T-cell (primary cell): Measurements from ENCODE around the gene ATF7IP. TPM values are rescaled to one million over a fixed set of nuclear protein-coding genes. Genes with fewer than 3 reads are reported as not detected.

ENCODE experiments used
- ATAC-seq, 4 experiments: fragments of 200-7000 bp in 3 of 4; fragments of 150-1000 bp in 1 of 4; cut with Tn5 transposase; replicated peaks in 1 of 4; 1 replicate in 3 of 4; 2 replicates in 1 of 4; pipeline ENCODE4 v1.10.0; 2021; ENCODE audit warnings: moderate library complexity in 3 of 4, mild to moderate bottlenecking in 2 of 4, moderate number of reproducible peaks in 1 of 4
- CTCF ChIA-PET, 2 donors: fragments of 300-600 bp; sonication (Branson Sonifier 250); formaldehyde crosslinking; loops; one replicate each; lab custom pipeline; 2022; ENCODE audit warnings: antibody characterized with exemption in 2 of 2; lab: Charles Lee
- POLR2A ChIA-PET, 2 donors: fragments of 300-600 bp; sonication (Branson Sonifier 250); formaldehyde crosslinking; loops; one replicate each; lab custom pipeline; 2022; ENCODE audit warnings: antibody characterized with exemption in 2 of 2; lab: Charles Lee
- DNase-seq, 35 experiments: peaks; one replicate each; pipeline versions ENCODE4 v3.0.0 to v3.0.0-alpha.2; 2013 to 2023
- H3K27ac ChIP-seq: one replicate; pipeline ENCODE4 v1.5.1; 2013; ENCODE audit warnings: low read length
- H3K27me3 ChIP-seq, 2 experiments: replicated peaks in 1 of 2; 1 replicate in 1 of 2; 2 replicates in 1 of 2; pipeline versions ENCODE4 v1.6.1 to v1.7.0; 2013; ENCODE audit warnings: low read length in 1 of 2, mixed read lengths in 1 of 2; ENCODE audit not compliant: control insufficient read depth in 2 of 2, insufficient read depth in 2 of 2; ENCODE audit errors: extremely low read depth in 1 of 2
- H3K36me3 ChIP-seq, 2 donors: 1 replicate in 1 of 2; 2 replicates in 1 of 2; pipeline versions ENCODE4 v1.6.1 to v1.7.0; 2013; ENCODE audit warnings: low read length in 1 of 2; ENCODE audit not compliant: control insufficient read depth in 2 of 2, insufficient read depth in 1 of 2; ENCODE audit errors: extremely low read depth in 1 of 2
- H3K4me1 ChIP-seq, 2 experiments: 1 replicate in 1 of 2; 2 replicates in 1 of 2; pipeline versions ENCODE4 v1.6.1 to v1.7.0; 2013; ENCODE audit warnings: low read length in 2 of 2, mixed read lengths in 1 of 2; ENCODE audit not compliant: insufficient read depth in 2 of 2, control insufficient read depth in 1 of 2; ENCODE audit errors: extremely low read depth in 1 of 2
- H3K4me3 ChIP-seq, 2 donors: 1 replicate in 1 of 2; 2 replicates in 1 of 2; pipeline versions ENCODE4 v1.5.1 to v1.7.0; 2013; ENCODE audit warnings: mild to moderate bottlenecking in 2 of 2, low read length in 1 of 2, moderate library complexity in 1 of 2; ENCODE audit not compliant: control insufficient read depth in 1 of 2; ENCODE audit errors: extremely low read depth in 1 of 2
- H3K9me3 ChIP-seq: 2 replicates; pipeline ENCODE4 v1.7.0; 2013
- H3K27ac Mint-ChIP-seq, 2 donors: one replicate each; pipeline ENCODE4 v1.8.0; 2020 to 2021; ENCODE audit warnings: mild to moderate bottlenecking in 2 of 2, mixed read lengths in 2 of 2
- H3K27me3 Mint-ChIP-seq, 2 donors: one replicate each; pipeline ENCODE4 v1.8.0; 2021 to 2022; ENCODE audit warnings: mixed read lengths in 2 of 2
- H3K36me3 Mint-ChIP-seq: one replicate; pipeline ENCODE4 v1.8.0; 2021; ENCODE audit warnings: mixed read lengths
- H3K4me1 Mint-ChIP-seq, 3 donors: one replicate each; pipeline ENCODE4 v1.8.0; 2020 to 2022; ENCODE audit warnings: mixed read lengths in 3 of 3, mild to moderate bottlenecking in 1 of 3
- H3K4me3 Mint-ChIP-seq, 3 donors: one replicate each; pipeline ENCODE4 v1.8.0; 2020 to 2022; ENCODE audit warnings: mild to moderate bottlenecking in 3 of 3, mixed read lengths in 3 of 3, moderate library complexity in 3 of 3
- H3K9me3 Mint-ChIP-seq, 3 donors: one replicate each; pipeline ENCODE4 v1.8.0; 2020 to 2022; ENCODE audit warnings: mixed read lengths in 3 of 3
- WGBS: methylation state at CpG from one replicate; pipeline ENCODE4 v1.1.5; 2013; ENCODE audit warnings: missing lambda C conversion rate; ENCODE audit not compliant: insufficient coverage; 5-methylcytosine and 5-hydroxymethylcytosine counted together
- total RNA-seq, 35 experiments: library from RNA in 6 of 35; stranded (reverse) in 6 of 35; fragments of 120-200 nt in 1 of 35; gene quantifications; one replicate each; pipeline versions ENCODE4 v1.2.1 to v1.2.4 and lab custom pipeline; 2013 to 2026

The ATF7IP gene
- total RNA-seq, 5 donors from 2014 or later (not counting 1 experiment from before 2014, with no cell fraction given) = 112 to 165 (median 147) TPM

DNA sequence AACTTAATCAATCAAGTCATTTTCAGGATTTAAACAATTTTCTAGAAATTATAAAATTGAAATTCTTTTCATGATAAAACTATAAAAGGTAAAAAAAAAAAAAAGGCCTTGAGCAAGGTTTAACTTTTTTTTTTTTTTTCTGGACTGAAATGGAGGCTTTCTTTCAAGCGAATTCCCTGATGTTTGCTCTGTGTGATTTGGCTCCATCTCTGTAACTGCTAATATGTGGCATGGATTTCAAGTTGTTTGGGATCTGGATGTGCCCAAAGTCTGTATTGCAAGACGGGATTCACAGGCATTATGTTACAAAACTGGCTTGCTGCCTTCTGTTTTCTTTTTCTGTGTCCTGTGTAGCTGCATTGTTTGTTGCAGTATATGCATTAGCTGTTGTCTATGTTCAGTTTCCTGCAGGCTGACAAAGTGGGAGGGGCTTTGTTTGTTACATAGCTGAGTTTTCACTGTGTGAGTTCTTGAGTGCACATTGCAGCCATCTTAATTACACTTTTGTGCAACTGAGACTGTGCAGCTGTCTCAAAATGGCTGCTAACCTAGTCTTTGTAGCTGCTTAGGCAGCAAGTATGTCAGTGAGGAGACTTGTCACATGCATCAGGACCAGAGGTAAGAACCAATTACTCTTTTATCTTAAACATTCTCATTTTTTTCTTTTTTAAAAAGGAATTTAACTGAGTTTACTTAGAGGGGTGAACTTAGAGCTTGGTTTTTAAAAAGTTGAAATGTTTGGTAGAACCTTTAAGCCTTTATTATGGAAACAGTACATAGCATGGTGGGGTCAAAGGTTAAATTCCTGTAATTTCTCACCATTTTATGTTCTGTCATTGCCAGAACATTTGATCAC, 19.5 kb downstream of the ATF7IP start:
- peak overlapping the region; percentile 58 to 75 (median 71) for H3K4me3 Mint-ChIP-seq
- H3K27ac Mint-ChIP-seq = peak overlapping the region; percentile 89 to 92
- peaks cover 0 to 7% (median 2%) of the 10 kb centered on the region in 3 donors for H3K9me3 Mint-ChIP-seq
- Histone ChIP-seq H3K27me3 (no peaks in the 10 kb centered on the region), H3K4me1 (peaks cover 27 to 45% of the 10 kb centered on the region in 2 experiments), H3K27ac (peak overlapping the region; percentile 86), H3K4me3 (peak overlapping the region; percentile 23 to 43), H3K36me3 (peaks cover 0 to 6% of the 10 kb centered on the region in 2 donors), H3K9me3 (no peaks in the 10 kb centered on the region)
- DNase-seq (peak; percentile 18 to 87 (median 54)), ATAC-seq (peak; percentile 88 to 93 (median 91))
- CTCF ChIA-PET = interaction anchor here (0.7 to 5.4 kb wide), 12 partner anchors 10 to 571 kb away, joined by 3 to 71 read pairs (median 8); partner anchors contain the start of gene ATF7IP (in 2 of the 2)
- H3K27me3 Mint-ChIP-seq = no peaks in the 10 kb centered on the region
- POLR2A ChIA-PET = interaction anchor here (0.7 to 5.5 kb wide), 15 partner anchors 9 to 386 kb away, joined by 3 to 56 read pairs (median 5); partner anchors contain the start of gene ATF7IP (in 2 of the 2)
- peaks cover 33% of the 10 kb centered on the region for H3K36me3 Mint-ChIP-seq
- H3K4me1 Mint-ChIP-seq = peaks cover 60 to 68% (median 63%) of the 10 kb centered on the region in 3 donors
- WGBS = 0% methylated on average over 2 of the region's 2 CpGs

DNA sequence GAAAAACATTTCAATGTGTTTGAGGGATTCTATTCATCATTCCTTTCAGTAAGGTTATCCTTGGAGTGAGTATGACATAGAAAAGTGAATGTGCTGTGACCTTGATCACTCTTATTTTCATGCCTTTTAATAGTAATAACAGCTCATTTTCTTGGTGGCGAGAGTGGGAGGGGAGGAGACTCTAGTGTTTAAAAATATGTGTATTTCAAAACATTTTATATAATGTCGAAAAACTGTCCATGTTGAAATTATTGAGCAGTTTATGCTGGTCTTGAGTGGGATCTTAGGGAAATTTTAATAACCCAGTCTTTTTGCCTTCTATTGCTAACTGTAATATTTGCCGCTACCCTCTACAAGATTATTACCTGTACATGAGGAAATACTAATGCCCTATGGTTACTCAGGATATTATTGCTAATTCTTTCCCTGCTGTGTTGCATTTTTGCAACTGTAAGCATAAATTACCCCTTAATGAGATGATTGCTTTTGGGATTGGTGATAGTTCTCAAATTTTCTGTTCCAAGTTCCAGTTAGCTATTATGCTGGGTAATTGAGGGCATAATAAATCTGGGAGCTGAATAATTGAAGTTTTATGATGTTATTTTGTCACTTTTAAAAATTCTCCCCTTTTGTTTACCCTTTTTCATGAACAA, 21.9 kb downstream of the ATF7IP start:
- Mint-ChIP-seq H3K4me3 (peak overlapping the region; percentile 58 to 81 (median 71)), H3K36me3 (peaks cover 32% of the 10 kb centered on the region), H3K9me3 (no peaks in the 10 kb centered on the region), H3K27me3 (no peaks in the 10 kb centered on the region), H3K27ac (peak overlapping the region; percentile 93), H3K4me1 (peaks cover 75 to 81% (median 76%) of the 10 kb centered on the region in 3 donors)
- WGBS = no CpG with 5 or more reads among the region's 3 CpGs
- CTCF ChIA-PET = interaction anchor here (0.6 to 5.4 kb wide), 6 partner anchors 8 to 61 kb away, joined by 3 to 63 read pairs (median 4); partner anchors contain the start of gene ATF7IP (in 1 of the 2)
- Histone ChIP-seq H3K27me3 (no peaks in the 10 kb centered on the region), H3K36me3 (peaks cover 0 to 3% of the 10 kb centered on the region in 2 donors), H3K4me1 (peaks cover 37 to 61% of the 10 kb centered on the region in 2 experiments), H3K9me3 (no peaks in the 10 kb centered on the region), H3K4me3 (peak overlapping the region; percentile 15 to 43), H3K27ac (peak overlapping the region; percentile 86)
- no peak for DNase-seq
- POLR2A ChIA-PET = interaction anchor here (0.5 to 5.5 kb wide), 14 partner anchors 7 to 1524 kb away, joined by 3 to 56 read pairs (median 3); partner anchors contain the start of genes ATF7IP (in 2 of the 2) and DERA (in 1 of the 2)
- no peak for ATAC-seq

DNA sequence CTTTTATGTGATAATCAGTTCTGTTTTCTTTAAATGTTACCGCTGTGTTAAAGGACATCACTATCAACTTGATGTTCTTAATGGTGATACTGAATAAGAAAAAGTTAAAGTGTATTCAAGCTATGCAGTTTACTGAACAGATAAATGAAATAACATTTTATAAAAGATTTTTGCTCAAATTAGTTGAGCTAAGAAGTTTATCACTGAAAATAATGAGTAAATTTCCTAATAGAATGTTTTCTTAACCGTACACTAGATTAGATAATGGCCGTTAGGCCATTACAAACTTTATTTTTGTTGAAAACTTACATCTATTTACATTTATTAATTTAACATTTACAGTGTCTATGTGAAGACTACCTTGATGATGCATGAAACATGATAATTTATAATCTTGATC, 25.0 kb downstream of the ATF7IP start:
- ChIA-PET CTCF (interaction anchor here in 1 of 2 donors (0.7 to 1.0 kb wide), 2 partner anchors 24 to 31 kb away, joined by 4 to 6 read pairs; partner anchors contain the start of gene ATF7IP), POLR2A (interaction anchor here (0.6 to 1.1 kb wide), 4 partner anchors 13 to 1484 kb away, joined by 3 to 8 read pairs (median 4); partner anchors contain the start of gene ATF7IP (in 1 of the 2))
- no peaks in the 10 kb centered on the region for H3K27me3 ChIP-seq
- no peak overlapping the region for H3K4me3 ChIP-seq
- Mint-ChIP-seq H3K4me1 (peaks cover 79 to 81% (median 80%) of the 10 kb centered on the region in 3 donors), H3K27me3 (no peaks in the 10 kb centered on the region), H3K36me3 (peaks cover 20% of the 10 kb centered on the region), H3K27ac (peak overlapping the region; percentile 94 to 96), H3K9me3 (no peaks in the 10 kb centered on the region), H3K4me3 (peak overlapping the region; percentile 58 to 71 (median 65))
- ATAC-seq (no peak), DNase-seq (no peak)
- WGBS = no CpG with 5 or more reads among the region's 3 CpGs
- H3K36me3 ChIP-seq = peaks cover 0 to 3% of the 10 kb centered on the region in 2 donors
- no peaks in the 10 kb centered on the region for H3K9me3 ChIP-seq
- H3K4me1 ChIP-seq = peaks cover 39 to 62% of the 10 kb centered on the region in 2 experiments
- peak overlapping the region; percentile 75 for H3K27ac ChIP-seq

DNA sequence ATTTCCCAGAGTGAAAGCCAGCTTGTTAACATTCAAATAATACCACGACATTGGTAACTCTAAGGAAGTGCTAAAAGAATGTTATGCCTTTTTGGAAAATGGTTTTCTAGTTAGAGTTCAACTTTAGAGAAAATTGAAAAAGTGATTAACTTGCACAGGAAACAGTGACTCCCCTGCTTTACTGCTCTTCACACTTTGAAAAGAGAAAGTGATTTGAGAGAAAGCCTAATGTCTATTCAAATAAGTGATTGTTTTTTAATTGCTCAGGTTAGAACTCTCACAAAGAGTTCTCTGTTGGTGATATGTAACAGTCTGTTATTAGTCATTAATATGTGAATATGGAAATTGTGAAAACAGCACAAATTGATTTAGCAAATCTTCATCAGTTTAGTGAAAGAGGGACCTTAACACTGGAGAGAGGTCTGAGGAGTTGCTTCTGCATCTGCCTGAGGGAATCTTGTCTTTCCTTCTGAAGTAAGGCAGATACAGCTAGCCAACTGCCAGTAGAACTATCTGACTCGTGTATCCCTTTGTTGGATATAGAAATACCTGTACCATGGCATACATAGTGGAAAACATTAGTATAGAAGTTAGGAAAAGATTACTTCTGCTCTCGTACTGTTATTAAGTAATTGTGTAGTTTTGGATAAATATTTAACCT, 25.5 kb downstream of the ATF7IP start:
- H3K4me1 ChIP-seq = peaks cover 39 to 61% of the 10 kb centered on the region in 2 experiments
- ChIA-PET CTCF (interaction anchor here in 1 of 2 donors (0.7 to 1.0 kb wide), 2 partner anchors 25 to 32 kb away, joined by 4 to 6 read pairs; partner anchors contain the start of gene ATF7IP), POLR2A (interaction anchor here (0.6 to 1.1 kb wide), 4 partner anchors 13 to 25 kb away, joined by 3 to 8 read pairs (median 4); partner anchors contain the start of gene ATF7IP (in 1 of the 2))
- H3K27me3 Mint-ChIP-seq = no peaks in the 10 kb centered on the region
- peak overlapping the region in 1 of 2 donors; percentile 1 for H3K4me3 ChIP-seq
- H3K9me3 ChIP-seq = no peaks in the 10 kb centered on the region
- peaks cover 82 to 85% (median 83%) of the 10 kb centered on the region in 3 donors for H3K4me1 Mint-ChIP-seq
- no peaks in the 10 kb centered on the region for H3K9me3 Mint-ChIP-seq
- no peaks in the 10 kb centered on the region for H3K27me3 ChIP-seq
- H3K4me3 Mint-ChIP-seq = peak overlapping the region; percentile 58 to 71 (median 65)
- DNase-seq (peak in 1 of 35 experiments; percentile 61), ATAC-seq (peak in 3 of 4 experiments; percentile 30 to 43 (median 37))
- peak overlapping the region; percentile 94 to 96 for H3K27ac Mint-ChIP-seq
- peaks cover 0 to 3% of the 10 kb centered on the region in 2 donors for H3K36me3 ChIP-seq
- peak overlapping the region; percentile 75 for H3K27ac ChIP-seq
- WGBS = no CpG with 5 or more reads among the region's 3 CpGs
- H3K36me3 Mint-ChIP-seq = peaks cover 20% of the 10 kb centered on the region

DNA sequence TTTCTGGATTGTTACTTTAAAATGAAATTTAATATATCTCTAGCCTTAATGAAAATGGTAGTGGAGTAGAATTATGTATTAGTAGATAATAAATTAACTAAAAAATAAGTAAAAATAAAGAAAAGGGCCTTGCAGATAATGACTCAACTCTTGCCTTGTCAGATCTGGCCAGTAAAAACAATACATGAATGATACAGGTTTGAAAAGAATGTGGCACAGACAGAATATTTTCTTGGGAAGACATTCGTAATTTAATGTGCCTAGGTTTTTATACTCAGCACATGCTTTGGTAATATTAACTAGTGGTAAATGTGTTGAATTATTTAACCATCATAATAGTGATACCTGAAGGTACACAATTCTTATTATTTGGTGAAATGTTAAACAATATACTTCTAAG, 28.3 kb downstream of the ATF7IP start:
- H3K27ac Mint-ChIP-seq = peak overlapping the region; percentile 92 to 96
- peak overlapping the region; percentile 73 for H3K27ac ChIP-seq
- H3K27me3 ChIP-seq = no peaks in the 10 kb centered on the region
- peaks cover 0 to 3% of the 10 kb centered on the region in 2 donors for H3K36me3 ChIP-seq
- H3K36me3 Mint-ChIP-seq = peaks cover 27% of the 10 kb centered on the region
- CTCF ChIA-PET = interaction anchor here in 1 of 2 donors (1.4 to 4.3 kb wide), 6 partner anchors 9 to 156 kb away, joined by 4 to 71 read pairs (median 22); partner anchors contain the start of gene ATF7IP
- H3K4me1 Mint-ChIP-seq = peaks cover 87 to 93% (median 92%) of the 10 kb centered on the region in 3 donors
- H3K9me3 ChIP-seq = no peaks in the 10 kb centered on the region
- no peak for DNase-seq
- POLR2A ChIA-PET = interaction anchor here in 1 of 2 donors (0.9 to 4.1 kb wide), 6 partner anchors 8 to 28 kb away, joined by 3 to 54 read pairs (median 15); partner anchors contain the start of gene ATF7IP
- H3K9me3 Mint-ChIP-seq = no peaks in the 10 kb centered on the region
- H3K4me3 ChIP-seq = no peak overlapping the region
- no peak for ATAC-seq
- WGBS = no CpG with 5 or more reads among the region's 1 CpG
- H3K4me3 Mint-ChIP-seq = peak overlapping the region in 2 of 3 donors; percentile 58 to 73
- H3K4me1 ChIP-seq = peaks cover 35 to 53% of the 10 kb centered on the region in 2 experiments
- no peaks in the 10 kb centered on the region for H3K27me3 Mint-ChIP-seq
